GM12878 (cell line): ENCODE measurements around the gene MVP. TPM values are rescaled to one million over a fixed set of nuclear protein-coding genes. Genes with fewer than 3 reads are reported as not detected.

Experiments
- CBX3 ChIP-seq: fragments of 200-600 bp; sonication (generic); IDR thresholded peaks from 2 replicates; pipeline ENCODE4 v1.6.1; 2016; ENCODE audit warnings: low read depth, borderline replicate concordance
- E2F4 ChIP-seq: IDR thresholded peaks from 2 replicates; pipeline ENCODE4 v1.6.1; 2012; ENCODE audit warnings: low read depth, low read length, improper control_type of control experiment
- EGR1 ChIP-seq, 2 experiments: IDR thresholded peaks; 1 replicate in 1 of 2; 2 replicates in 1 of 2; pipeline ENCODE4 v1.6.1; 2011 to 2012; ENCODE audit warnings: low read depth in 2 of 2, low read length in 2 of 2, borderline replicate concordance in 1 of 2, mild to moderate bottlenecking in 1 of 2, moderate library complexity in 1 of 2
- EP300 ChIP-seq, 2 experiments: fragments of 150-350 bp in 1 of 2; IDR thresholded peaks; 2 replicates each; pipeline ENCODE4 v1.6.1; 2011 to 2012; ENCODE audit warnings: low read depth in 2 of 2, low read length in 2 of 2, borderline replicate concordance in 1 of 2, improper control_type of control experiment in 1 of 2, inconsistent platforms in 1 of 2; ENCODE audit not compliant: control insufficient read depth in 1 of 2
- FOXM1 ChIP-seq: IDR thresholded peaks from 2 replicates; pipeline ENCODE4 v1.6.1; 2012; ENCODE audit warnings: low read depth, mild to moderate bottlenecking, inconsistent platforms, low read length, moderate library complexity
- GATAD2B ChIP-seq: fragments of 450-650 bp; conservative IDR thresholded peaks from 2 replicates; pipeline ENCODE4 v1.6.1; 2017; ENCODE audit warnings: low read depth, mild to moderate bottlenecking, moderate library complexity
- HCFC1 ChIP-seq: fragments of 150-350 bp; IDR thresholded peaks from 2 replicates; pipeline ENCODE4 v1.6.1; 2014; ENCODE audit warnings: low read length
- IKZF2 ChIP-seq, 2 experiments: fragments of 450-650 bp; IDR thresholded peaks; 2 replicates each; pipeline ENCODE4 v1.6.1; 2017; ENCODE audit warnings: mild to moderate bottlenecking in 2 of 2, moderate library complexity in 2 of 2
- KLF5 ChIP-seq: fragments of 450-650 bp; IDR thresholded peaks from 2 replicates; pipeline ENCODE4 v1.6.1; 2014; ENCODE audit warnings: mild to moderate bottlenecking; ENCODE audit not compliant: partially characterized antibody
- MEF2B ChIP-seq: fragments of 450-650 bp; IDR thresholded peaks from 2 replicates; pipeline ENCODE4 v1.6.1; 2018; ENCODE audit warnings: mild to moderate bottlenecking, moderate library complexity; ENCODE audit not compliant: partially characterized antibody, poor library complexity, severe bottlenecking
- MLLT1 ChIP-seq: fragments of 450-650 bp; IDR thresholded peaks from 2 replicates; pipeline ENCODE4 v1.6.1; 2016; ENCODE audit warnings: mild to moderate bottlenecking
- NFYB ChIP-seq: IDR thresholded peaks from 2 replicates; pipeline ENCODE4 v1.6.1; 2011; ENCODE audit warnings: low read depth, mild to moderate bottlenecking, low read length, improper control_type of control experiment, moderate library complexity; ENCODE audit not compliant: insufficient read depth
- NR2C1 ChIP-seq: fragments of 450-650 bp; IDR thresholded peaks from 2 replicates; pipeline ENCODE4 v1.6.1; 2017; ENCODE audit warnings: antibody characterized with exemption, mild to moderate bottlenecking, moderate library complexity
- POLR2AphosphoS5 ChIP-seq: IDR thresholded peaks from 2 replicates; pipeline ENCODE4 v1.6.1; 2011; ENCODE audit warnings: mild to moderate bottlenecking, low read length, inconsistent platforms
- RAD51 ChIP-seq: fragments of 450-650 bp; IDR thresholded peaks from 2 replicates; pipeline ENCODE4 v1.6.1; 2016; ENCODE audit warnings: moderate library complexity, mild to moderate bottlenecking, inconsistent platforms
- RFX5 ChIP-seq: IDR thresholded peaks from 2 replicates; pipeline ENCODE4 v1.6.1; 2011; ENCODE audit warnings: low read depth, low read length, improper control_type of control experiment
- YBX1 ChIP-seq: fragments of 450-650 bp; IDR thresholded peaks from 2 replicates; pipeline ENCODE4 v1.6.1; 2016; ENCODE audit warnings: antibody characterized with exemption
- ZBTB33 ChIP-seq: fragments of 450-650 bp; IDR thresholded peaks from 2 replicates; pipeline ENCODE4 v1.6.1; 2017; ENCODE audit warnings: mild to moderate bottlenecking
- ZNF207 ChIP-seq: fragments of 450-650 bp; IDR thresholded peaks from 2 replicates; pipeline ENCODE4 v1.6.1; 2014; ENCODE audit warnings: antibody characterized with exemption, mild to moderate bottlenecking, borderline replicate concordance
- ZNF592 ChIP-seq: fragments of 450-650 bp; IDR thresholded peaks from 2 replicates; pipeline ENCODE4 v1.6.1; 2017; ENCODE audit warnings: mild to moderate bottlenecking, moderate library complexity
- polyA plus RNA-seq, 11 experiments: library from polyadenylated mRNA; depleted of rRNA in 4 of 11; unstranded in 6 of 11; stranded (reverse) in 5 of 11; fragments of >200 nt; fragmentation: Nextera tagmentation in 4 of 11; fragmentation: Illumina TruSeq in 1 of 11; extraction: Ambion mirVana in 4 of 11; extraction: Trizol in 1 of 11; gene quantifications; 1 replicate in 1 of 11; 2 replicates in 10 of 11; pipeline versions ENCODE4 v1.2.1 to v1.2.3, GENCODE V29; 2011 to 2016; ENCODE audit warnings: inconsistent platforms in 2 of 11, missing spikeins in 2 of 11, low read depth in 1 of 11
- total RNA-seq, 4 experiments: library from RNA; depleted of rRNA in 3 of 4; stranded (reverse); fragments of >200 nt in 3 of 4; fragmentation: Illumina TruSeq in 1 of 4; extraction: Trizol in 1 of 4; gene quantifications; 2 replicates each; pipeline versions ENCODE4 v1.2.1 to v1.2.3, GENCODE V29; 2013 to 2021

Gene MVP
- total and polyA plus RNA-seq, 10 of the 15 experiments (the other 5 are each of a cell fraction or from before 2014, with no cell fraction given), result 0.98 to 74.2 (median 54.7) TPM

- 0 out of 2 replicates have a peak, but pooled peaks have one; percentile 18 for TF ChIP-seq ZBTB33
- TF ChIP-seq EGR1 (IDR thresholded peaks at IDR 0.05; ENCODE audit: borderline replicate concordance in 1 of 2, low read depth in 2 of 2, low read length in 2 of 2), result peak; percentile 36 to 37; a peak in 2 of 3 replicates
- TF ChIP-seq NR2C1, result peak; percentile 92
- TF ChIP-seq CBX3, result no peak
- peak in 1 of 2 experiments; percentile 11; a peak in 1 of 4 replicates for TF ChIP-seq EP300 (IDR thresholded peaks at IDR 0.05; ENCODE audit: borderline replicate concordance in 1 of 2, control insufficient read depth in 1 of 2, low read depth in 2 of 2, low read length in 2 of 2)
- TF ChIP-seq IKZF2 (IDR thresholded peaks at IDR 0.05), result peak in 1 of 2 experiments; percentile 63; a peak in 2 of 4 replicates
- TF ChIP-seq FOXM1, result no peak
- TF ChIP-seq POLR2AphosphoS5, result peak; percentile 83
- peak; percentile 39 for TF ChIP-seq KLF5
- peak; percentile 75; the same call in 1 of the 2 replicates for TF ChIP-seq YBX1
- no peak for TF ChIP-seq RAD51
- 0 out of 2 replicates have a peak, but pooled peaks have one; percentile 31 for TF ChIP-seq RFX5
- TF ChIP-seq HCFC1, result peak; percentile 94
- TF ChIP-seq ZNF207, result peak; percentile 77
- TF ChIP-seq GATAD2B, result peak; percentile 89
- no peak; the same call in 1 of the 2 replicates for TF ChIP-seq E2F4
- TF ChIP-seq ZNF592, result 0 out of 2 replicates have a peak, but pooled peaks have one; percentile 56
- peak; percentile 94 for TF ChIP-seq MLLT1
- peak; percentile 100 for TF ChIP-seq MEF2B
- TF ChIP-seq NFYB, result peak; percentile 71; the same call in 1 of the 2 replicates
These were observed 4.2 kb upstream of the MVP start, which contains the start of gene PAGR1 (continued) for GRCh38 chr16:29815793-29816693.
